VCaP (cell line): Measurements from ENCODE around the gene ENAH.
"Not testable (repeated sequence)": the region's sequence is repeated elsewhere in the genome, so short reads cannot be mapped to it uniquely, and the experiment has no call there.

ENCODE experiments used
- H3K27ac ChIP-seq: fragments of 450-650 bp; 2 replicates; pipeline ENCODE4 v1.5.1; 2017
- TF ChIP-seq, protein P1 (sequence below): fragments of 450-650 bp; conservative IDR thresholded peaks from 2 replicates; pipeline ENCODE4 v1.5.1; 2017; ENCODE audit warnings: mild to moderate bottlenecking, moderate library complexity

The ENAH gene

DNA sequence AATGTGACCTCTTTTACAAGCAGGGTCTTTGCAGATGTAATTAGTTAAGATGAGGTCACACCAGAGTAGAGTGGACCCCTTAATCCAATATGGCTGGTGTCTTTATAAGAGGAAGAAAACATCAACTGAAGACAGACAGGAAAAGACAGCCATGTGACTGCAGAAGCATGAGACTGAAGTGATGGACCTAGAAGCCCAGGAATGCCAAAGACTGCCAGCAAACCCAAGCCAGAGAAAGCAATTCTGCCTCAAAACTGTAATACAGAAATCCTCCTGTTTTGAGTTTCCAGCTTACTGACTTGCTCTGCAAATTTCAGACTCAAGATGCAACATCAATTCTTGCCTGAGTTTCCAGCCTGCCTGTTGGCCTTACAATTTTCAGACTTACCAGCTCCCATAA, 17.3 kb downstream of the ENAH start:
- TF ChIP-seq, protein P1, sequence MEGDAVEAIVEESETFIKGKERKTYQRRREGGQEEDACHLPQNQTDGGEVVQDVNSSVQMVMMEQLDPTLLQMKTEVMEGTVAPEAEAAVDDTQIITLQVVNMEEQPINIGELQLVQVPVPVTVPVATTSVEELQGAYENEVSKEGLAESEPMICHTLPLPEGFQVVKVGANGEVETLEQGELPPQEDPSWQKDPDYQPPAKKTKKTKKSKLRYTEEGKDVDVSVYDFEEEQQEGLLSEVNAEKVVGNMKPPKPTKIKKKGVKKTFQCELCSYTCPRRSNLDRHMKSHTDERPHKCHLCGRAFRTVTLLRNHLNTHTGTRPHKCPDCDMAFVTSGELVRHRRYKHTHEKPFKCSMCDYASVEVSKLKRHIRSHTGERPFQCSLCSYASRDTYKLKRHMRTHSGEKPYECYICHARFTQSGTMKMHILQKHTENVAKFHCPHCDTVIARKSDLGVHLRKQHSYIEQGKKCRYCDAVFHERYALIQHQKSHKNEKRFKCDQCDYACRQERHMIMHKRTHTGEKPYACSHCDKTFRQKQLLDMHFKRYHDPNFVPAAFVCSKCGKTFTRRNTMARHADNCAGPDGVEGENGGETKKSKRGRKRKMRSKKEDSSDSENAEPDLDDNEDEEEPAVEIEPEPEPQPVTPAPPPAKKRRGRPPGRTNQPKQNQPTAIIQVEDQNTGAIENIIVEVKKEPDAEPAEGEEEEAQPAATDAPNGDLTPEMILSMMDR: no peak
- no peak overlapping the region for H3K27ac ChIP-seq

DNA sequence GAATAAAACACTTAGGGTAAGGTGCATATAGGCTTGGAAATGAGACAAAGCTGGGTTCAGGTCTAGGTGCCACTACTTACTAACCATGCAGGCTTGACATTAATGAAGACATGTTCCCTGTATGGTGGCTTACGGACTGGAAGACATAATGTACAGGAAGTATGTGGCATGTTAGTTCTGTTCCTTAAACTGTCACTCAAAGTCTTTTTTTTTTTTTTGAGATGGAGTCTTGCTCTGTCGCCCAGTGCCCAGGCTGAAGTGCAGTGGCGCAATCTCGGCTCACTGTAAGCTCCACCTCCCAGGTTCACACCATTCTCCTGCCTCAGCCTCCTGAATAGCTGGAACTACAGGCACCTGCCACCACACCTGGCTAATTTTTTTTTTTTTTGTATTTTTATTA, 20.1 kb downstream of the ENAH start:
- H3K27ac ChIP-seq: not testable (repeated sequence)

DNA sequence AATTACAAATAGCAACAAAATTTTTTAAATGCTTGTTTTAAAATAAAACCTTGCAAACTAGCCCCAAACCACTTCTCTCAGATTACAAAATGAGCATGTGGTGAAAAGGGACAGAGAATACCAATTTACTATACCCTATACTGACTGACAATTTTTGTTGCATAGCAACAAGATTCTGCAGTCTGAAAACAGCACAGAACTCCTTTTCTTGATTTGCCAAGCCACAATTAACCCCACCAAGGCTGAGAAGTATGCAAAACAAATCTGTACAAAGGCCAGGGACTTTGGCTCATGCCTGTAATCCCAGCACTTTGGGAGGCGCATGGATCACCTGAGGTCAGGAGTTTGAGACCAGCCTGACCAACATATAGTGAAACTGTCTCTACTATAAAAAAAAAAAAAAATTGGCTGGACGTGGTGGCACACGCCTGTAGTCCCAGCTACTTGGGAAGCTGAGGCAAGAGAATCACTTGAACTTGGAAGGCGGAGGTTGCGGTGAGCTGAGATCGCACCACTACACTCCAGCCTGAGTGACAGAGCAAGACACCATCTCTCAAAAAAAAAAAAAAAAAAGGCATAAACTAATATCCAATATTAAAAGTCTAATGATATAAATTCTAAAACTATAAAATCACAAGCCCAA, 21.8 kb downstream of the ENAH start:
- TF ChIP-seq, protein P1: no peak
- no peak overlapping the region for H3K27ac ChIP-seq

DNA sequence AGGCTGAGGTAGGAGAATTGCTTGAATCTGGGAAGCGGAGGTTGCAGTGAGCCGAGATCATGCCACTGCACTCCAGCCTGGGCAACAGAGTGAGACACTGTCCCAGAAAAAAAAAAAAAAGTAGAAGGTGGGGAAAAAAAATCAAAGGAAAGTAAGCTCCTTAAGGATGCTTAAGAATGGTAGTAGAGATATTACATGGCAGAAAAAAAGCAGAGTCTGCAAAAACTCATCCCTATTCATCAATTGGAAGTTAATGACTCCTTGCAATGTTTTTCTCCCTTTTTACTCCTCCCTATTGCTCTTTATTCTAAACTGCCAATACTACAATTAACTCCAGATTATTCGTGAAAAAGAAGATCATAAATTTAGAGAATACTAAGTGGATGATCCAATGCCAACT, 23.4 kb downstream of the ENAH start:
- TF ChIP-seq, protein P1: no peak
- no peak overlapping the region for H3K27ac ChIP-seq

DNA sequence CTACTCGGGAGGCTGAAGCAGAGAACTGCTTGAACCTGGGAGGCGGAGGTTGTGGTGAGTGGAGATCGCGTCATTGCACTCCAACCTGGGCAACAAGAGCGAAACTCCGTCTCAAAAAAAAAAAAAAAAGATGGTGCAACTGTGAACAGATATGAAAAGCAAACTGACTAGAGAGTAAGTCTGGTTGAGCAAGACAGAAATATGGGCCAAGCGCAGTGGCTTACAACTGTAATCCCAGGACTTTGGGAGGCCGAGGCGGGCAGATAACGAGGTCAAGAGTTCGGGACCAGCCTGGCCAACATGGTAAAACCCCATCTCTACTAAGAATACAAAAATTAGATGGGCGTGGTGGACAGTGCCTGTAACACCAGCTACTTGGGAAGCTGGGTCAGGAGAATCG, 24.1 kb downstream of the ENAH start:
- H3K27ac ChIP-seq: not testable (repeated sequence)

DNA sequence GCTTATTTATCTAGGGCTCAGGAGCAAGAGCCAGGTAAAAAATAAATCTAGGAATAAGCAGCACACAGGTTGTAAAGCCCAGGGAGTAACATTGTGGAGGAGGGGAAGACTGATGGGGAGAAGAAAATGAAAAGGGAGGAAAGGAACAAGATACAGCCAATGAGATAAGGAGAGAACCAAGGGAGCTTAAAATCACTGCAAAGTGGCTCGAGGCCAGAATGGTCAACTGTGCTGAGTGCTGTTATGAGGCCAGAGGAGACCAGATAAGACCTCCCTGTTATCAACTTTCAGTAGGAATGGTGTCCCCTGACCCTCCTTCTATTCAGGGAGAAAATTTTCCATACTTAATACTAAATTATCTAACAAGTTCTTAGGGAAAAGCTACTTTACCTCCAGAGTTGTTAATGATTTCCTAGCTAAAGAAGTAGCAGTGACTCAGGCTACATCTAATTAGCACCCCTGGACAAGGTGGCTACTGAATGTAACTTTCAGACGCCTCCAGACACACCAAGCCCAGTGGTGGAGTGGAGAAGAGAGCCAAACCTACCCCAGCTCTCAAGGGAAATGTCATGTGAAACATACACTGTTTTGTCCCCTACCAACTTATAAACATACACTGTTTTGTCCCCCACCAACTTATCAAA, 25.5 kb downstream of the ENAH start:
- no peak overlapping the region for H3K27ac ChIP-seq
- TF ChIP-seq, protein P1: no peak

DNA sequence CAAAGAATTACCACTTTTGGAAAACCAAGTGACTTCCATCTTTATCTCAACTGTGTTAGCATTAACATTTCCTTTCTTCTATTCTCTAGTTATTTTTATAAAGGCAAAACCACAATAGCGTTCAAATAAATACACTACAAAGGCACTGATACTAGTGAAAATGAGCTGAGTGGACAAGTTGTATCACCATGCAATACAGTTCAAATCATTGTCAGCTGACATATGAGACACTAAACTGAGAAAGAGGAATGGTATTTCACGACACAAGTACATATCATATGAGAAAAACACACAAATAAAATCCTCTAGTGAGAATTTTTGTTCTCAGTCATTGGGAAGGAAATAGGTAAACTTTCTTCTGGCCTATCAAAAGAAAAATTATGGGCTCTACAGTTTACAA, 26.2 kb downstream of the ENAH start:
- TF ChIP-seq, protein P1: no peak
- H3K27ac ChIP-seq: no peak overlapping the region

DNA sequence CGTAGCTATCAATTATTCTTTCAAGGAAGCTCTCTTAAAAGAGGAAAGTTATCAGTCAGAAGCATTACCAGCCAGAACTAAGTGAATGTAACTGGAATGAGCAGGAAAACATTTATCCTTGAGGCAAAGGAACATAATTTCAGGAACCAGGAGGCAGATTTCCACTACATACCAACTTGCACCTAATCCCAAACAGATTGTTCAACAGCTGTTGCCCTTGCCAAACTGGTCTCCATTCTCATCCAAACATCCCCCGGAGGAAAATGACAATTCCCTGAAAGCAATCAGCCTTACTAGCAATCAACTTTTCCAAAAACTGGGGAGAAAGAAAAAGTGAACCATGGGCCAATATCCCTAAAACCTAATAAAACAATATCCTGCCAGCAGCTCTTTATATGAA, 35.0 kb downstream of the ENAH start:
- no peak overlapping the region for H3K27ac ChIP-seq
- TF ChIP-seq, protein P1: no peak
